ENCODE data around the gene GLI2.

GLI2 gene

GRCh38 chr2:120775801-120776589 lies 40.3 kb downstream of the GLI2 start:
- H3K36me3 Mint-ChIP-seq, result no peaks in the 10 kb centered on the region
- no peak overlapping the region for H3K4me3 Mint-ChIP-seq
- ATAC-seq (no peak), DNase-seq (ENCODE audit: low spot score in 2 of 2) (no peak)
- no peak overlapping the region for H3K27ac Mint-ChIP-seq
- no peaks in the 10 kb centered on the region for H3K9me3 Mint-ChIP-seq
- H3K4me1 Mint-ChIP-seq, result no peaks in the 10 kb centered on the region

GRCh38 chr2:120776649-120777048 lies 41.0 kb downstream of the GLI2 start:
- Mint-ChIP-seq H3K27ac (no peak overlapping the region), H3K9me3 (no peaks in the 10 kb centered on the region), H3K4me3 (no peak overlapping the region), H3K4me1 (no peaks in the 10 kb centered on the region), H3K36me3 (no peaks in the 10 kb centered on the region)
- ATAC-seq (no peak), DNase-seq (ENCODE audit: low spot score in 2 of 2) (no peak)

DNA sequence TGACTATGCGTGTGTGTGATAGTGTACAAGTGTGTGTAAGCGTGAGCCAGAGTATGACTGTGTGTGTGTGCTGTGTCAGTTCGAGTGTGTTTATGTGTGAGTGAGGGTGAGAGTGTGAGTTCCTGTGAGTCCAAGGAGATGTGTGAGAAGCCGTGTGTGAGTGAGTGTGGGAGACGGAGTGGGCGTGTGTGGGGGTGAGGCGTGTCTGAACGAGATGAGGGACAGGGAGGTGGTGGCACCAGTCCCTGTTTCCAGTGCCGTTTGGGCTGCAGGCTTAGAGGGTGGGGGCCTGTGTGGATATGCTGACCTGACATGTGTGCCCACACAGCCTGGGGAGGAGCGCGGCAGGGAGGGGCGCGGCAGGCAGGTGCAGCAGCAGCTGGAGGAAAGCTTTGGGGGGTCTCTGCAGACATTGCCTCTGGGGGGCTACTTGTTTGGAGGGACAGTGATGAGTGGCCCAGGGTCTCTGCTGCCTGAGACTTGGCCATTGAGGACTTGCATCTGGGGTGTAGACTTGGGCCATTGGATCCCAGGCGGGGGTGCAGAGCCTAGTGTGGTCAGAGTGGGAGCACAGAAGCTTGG lies 41.6 kb downstream of the GLI2 start:
- DNase-seq (ENCODE audit: low spot score in 2 of 2) (no peak), ATAC-seq (no peak)
- Mint-ChIP-seq H3K4me3 (no peak overlapping the region), H3K27ac (no peak overlapping the region), H3K9me3 (no peaks in the 10 kb centered on the region), H3K4me1 (no peaks in the 10 kb centered on the region), H3K36me3 (no peaks in the 10 kb centered on the region)

- DNase-seq (ENCODE audit: low spot score in 2 of 2) (no peak), ATAC-seq (no peak)
- Mint-ChIP-seq H3K36me3 (no peaks in the 10 kb centered on the region), H3K9me3 (no peaks in the 10 kb centered on the region), H3K4me3 (no peak overlapping the region), H3K27ac (no peak overlapping the region), H3K4me1 (no peaks in the 10 kb centered on the region)
Observed at GRCh38 chr2:120777787-120778186, 42.1 kb downstream of the GLI2 start.

DNA sequence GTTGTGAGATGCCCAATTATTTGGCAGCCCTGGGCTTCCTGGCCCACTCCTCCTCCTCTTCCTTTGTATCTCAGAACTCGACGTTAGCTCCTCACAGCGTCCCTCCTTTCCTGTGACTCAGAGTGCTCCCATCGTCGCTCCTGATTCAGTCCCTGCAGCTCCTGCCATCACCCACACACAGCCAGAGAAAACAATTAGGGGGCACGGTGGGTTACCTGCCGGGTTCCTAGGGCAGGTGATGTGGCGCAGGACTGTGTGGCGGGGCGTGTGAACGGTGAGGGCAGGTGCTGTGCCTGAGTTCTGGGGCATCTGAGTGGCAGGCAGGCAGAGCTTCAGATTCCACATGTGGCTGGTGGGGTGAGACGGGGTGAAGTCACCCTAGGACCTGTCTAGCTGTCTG lies 42.6 kb downstream of the GLI2 start:
- Mint-ChIP-seq H3K36me3 (no peaks in the 10 kb centered on the region), H3K9me3 (no peaks in the 10 kb centered on the region), H3K4me3 (no peak overlapping the region), H3K4me1 (peaks cover 3% of the 10 kb centered on the region), H3K27ac (no peak overlapping the region)
- DNase-seq (ENCODE audit: low spot score in 2 of 2), result no peak
- ATAC-seq, result no peak

DNA sequence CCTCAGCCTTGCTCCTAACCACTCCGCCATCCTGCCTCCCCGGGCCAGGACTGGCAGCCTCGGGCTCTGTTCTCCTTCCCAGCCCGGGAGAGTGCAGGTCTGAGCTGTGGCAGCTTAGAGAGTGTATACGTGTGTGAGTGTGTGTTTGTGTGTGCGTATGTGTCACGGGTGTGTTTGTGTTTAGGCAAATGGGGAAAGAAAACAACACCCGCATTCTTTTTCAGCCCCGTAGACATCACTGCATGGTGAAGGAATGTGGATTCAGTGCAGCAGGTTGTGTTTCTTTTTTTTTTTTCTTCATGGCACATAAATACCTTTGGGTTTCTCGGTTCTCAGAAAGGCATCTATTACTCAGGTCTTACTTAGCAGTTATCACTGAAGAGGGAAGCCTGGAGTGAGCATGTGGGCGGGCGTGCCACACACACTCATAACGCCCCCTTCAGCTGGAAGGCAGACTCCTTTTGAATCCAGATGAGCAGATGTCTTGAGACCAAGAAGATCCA lies 44.2 kb downstream of the GLI2 start:
- no peaks in the 10 kb centered on the region for H3K9me3 Mint-ChIP-seq
- no peak overlapping the region for H3K27ac Mint-ChIP-seq
- peaks cover 5% of the 10 kb centered on the region for H3K4me1 Mint-ChIP-seq
- H3K4me3 Mint-ChIP-seq, result no peak overlapping the region
- H3K36me3 Mint-ChIP-seq, result no peaks in the 10 kb centered on the region
- ATAC-seq (no peak), DNase-seq (ENCODE audit: low spot score in 2 of 2) (no peak)

GRCh38 chr2:120780402-120780801 lies 44.7 kb downstream of the GLI2 start:
- no peaks in the 10 kb centered on the region for H3K9me3 Mint-ChIP-seq
- no peak overlapping the region for H3K27ac Mint-ChIP-seq
- ATAC-seq, result no peak
- H3K36me3 Mint-ChIP-seq, result no peaks in the 10 kb centered on the region
- no peak overlapping the region for H3K4me3 Mint-ChIP-seq
- DNase-seq (ENCODE audit: low spot score in 2 of 2), result no peak
- H3K4me1 Mint-ChIP-seq, result peaks cover 5% of the 10 kb centered on the region

- Mint-ChIP-seq H3K4me1 (peaks cover 5% of the 10 kb centered on the region), H3K4me3 (no peak overlapping the region), H3K27ac (no peak overlapping the region), H3K36me3 (no peaks in the 10 kb centered on the region), H3K9me3 (no peaks in the 10 kb centered on the region)
- ATAC-seq (no peak), DNase-seq (ENCODE audit: low spot score in 2 of 2) (no peak)
Observed at GRCh38 chr2:120783371-120783791, 47.7 kb downstream of the GLI2 start.

DNA sequence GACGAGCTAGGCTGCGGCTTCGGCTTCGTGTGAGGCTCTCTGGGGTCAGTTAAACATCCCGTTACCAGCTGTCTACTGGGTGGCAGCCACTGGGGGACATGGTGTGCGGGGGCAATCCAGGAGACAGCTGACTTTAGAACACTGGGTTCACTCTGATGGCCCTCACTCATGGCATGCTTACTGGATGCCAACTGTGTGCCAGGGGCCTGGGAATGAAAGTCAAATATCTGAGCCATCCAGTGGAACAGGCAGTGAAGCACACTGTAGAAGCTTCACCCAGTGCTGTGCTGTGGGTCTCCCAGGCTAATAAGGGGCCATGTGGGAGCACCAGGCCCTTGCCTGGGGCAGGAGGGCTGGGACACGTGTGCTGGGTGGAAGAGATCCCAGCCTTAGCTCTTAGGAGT lies 48.3 kb downstream of the GLI2 start:
- Mint-ChIP-seq H3K4me3 (no peak overlapping the region), H3K4me1 (peaks cover 5% of the 10 kb centered on the region), H3K9me3 (no peaks in the 10 kb centered on the region), H3K27ac (no peak overlapping the region), H3K36me3 (no peaks in the 10 kb centered on the region)
- ATAC-seq (no peak), DNase-seq (ENCODE audit: low spot score in 2 of 2) (no peak)

Measured in stimulated activated effector memory CD8-positive, alpha-beta T cell treated with anti-CD3 and anti-CD28 coated beads, Interleukin-12 subunit alpha, Interleukin-12 subunit beta, amount 100 ng/mL, for 72 hours (primary cell).